ENCODE data around the gene ATOX1.

DNA sequence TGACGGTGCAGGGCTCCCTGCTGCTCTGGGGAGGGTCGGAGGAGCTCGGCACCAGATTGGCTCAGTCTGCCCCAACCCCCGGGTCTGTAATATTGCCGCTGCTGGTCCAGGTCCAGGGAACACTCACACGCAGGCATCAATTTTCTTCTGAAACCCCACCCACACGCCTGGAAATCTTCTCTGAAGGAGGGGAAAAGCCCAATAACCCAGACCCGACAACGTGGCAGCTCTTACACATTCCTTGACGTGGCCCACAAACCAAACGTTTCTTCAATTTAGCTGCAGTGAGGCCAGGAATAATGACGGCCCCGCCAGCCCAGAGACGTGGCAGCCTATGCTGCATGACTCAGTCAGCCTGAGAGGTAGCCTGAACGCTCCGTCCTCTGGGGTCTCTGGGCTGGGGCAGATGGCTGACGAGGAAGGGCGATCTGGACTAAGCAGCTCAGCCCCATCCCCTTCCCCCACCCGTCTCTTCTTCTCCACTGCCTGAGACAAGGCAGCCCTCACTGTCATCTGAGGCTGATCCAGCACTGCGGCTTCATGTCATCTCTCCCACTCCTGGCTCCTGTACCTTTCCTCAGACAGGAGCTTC lies 61.9 kb downstream of the ATOX1 start:
- no peak for TF ChIP-seq GATA2 (IDR thresholded peaks at IDR 0.05; ENCODE audit: low read depth, low read length)
- TF ChIP-seq GATA3 (IDR thresholded peaks at IDR 0.05; ENCODE audit: low read depth, low read length), result no peak

Measured in SH-SY5Y (cell line).